GM19025 (cell line): Measurements from ENCODE around the gene AFF3.

Source experiments
- ATAC-seq: cut with Tn5 transposase; IDR thresholded peaks from one replicate; pipeline ENCODE4 v1.9.1; 2021; ENCODE audit warnings: mild to moderate bottlenecking, low read depth, moderate library complexity; ENCODE audit not compliant: unreplicated experiment

Gene AFF3

GRCh38 chr2:99660616-99661406 lies 481.6 kb downstream of the AFF3 start:
- ATAC-seq: no peak

GRCh38 chr2:99659874-99660273 lies 482.5 kb downstream of the AFF3 start:
- no peak for ATAC-seq

- ATAC-seq: no peak
Observed at GRCh38 chr2:99657691-99658258, 484.6 kb downstream of the AFF3 start.

GRCh38 chr2:99656994-99657393 lies 485.4 kb downstream of the AFF3 start:
- no peak for ATAC-seq

- ATAC-seq: no peak
Observed at GRCh38 chr2:99653433-99653832, 489.0 kb downstream of the AFF3 start.

- ATAC-seq: no peak
Observed at GRCh38 chr2:99652862-99653261, 489.5 kb downstream of the AFF3 start.

GRCh38 chr2:99651930-99652670 lies 490.3 kb downstream of the AFF3 start:
- no peak for ATAC-seq

GRCh38 chr2:99648906-99649789 lies 493.2 kb downstream of the AFF3 start:
- no peak for ATAC-seq

GRCh38 chr2:99648178-99648844 lies 494.1 kb downstream of the AFF3 start:
- ATAC-seq: no peak

GRCh38 chr2:99645960-99646359 lies 496.4 kb downstream of the AFF3 start:
- ATAC-seq: no peak

GRCh38 chr2:99644419-99644787 lies 498.0 kb downstream of the AFF3 start:
- no peak for ATAC-seq

- ATAC-seq: no peak
Observed at GRCh38 chr2:99643787-99644418, 498.5 kb downstream of the AFF3 start.

GRCh38 chr2:99641999-99642398 lies 500.4 kb downstream of the AFF3 start:
- ATAC-seq: no peak

- ATAC-seq: no peak
Observed at GRCh38 chr2:99640635-99641151, 501.7 kb downstream of the AFF3 start.

GRCh38 chr2:99638791-99639190 lies 503.6 kb downstream of the AFF3 start:
- no peak for ATAC-seq

- ATAC-seq: no peak
Observed at GRCh38 chr2:99637159-99637697, 505.2 kb downstream of the AFF3 start.

GRCh38 chr2:99636144-99637034 lies 506.0 kb downstream of the AFF3 start:
- ATAC-seq: no peak

- no peak for ATAC-seq
Observed at GRCh38 chr2:99635710-99636109, 506.7 kb downstream of the AFF3 start.
